ENCODE data around the gene ERCC1. TPM values are rescaled to one million over a fixed set of nuclear protein-coding genes. Genes with fewer than 3 reads are reported as not detected.

Gene ERCC1
- total and polyA plus RNA-seq, 2 of the 13 experiments (the other 11 are each of a cell fraction or from before 2014, with no cell fraction given): 40.0 to 66.4 TPM

DNA sequence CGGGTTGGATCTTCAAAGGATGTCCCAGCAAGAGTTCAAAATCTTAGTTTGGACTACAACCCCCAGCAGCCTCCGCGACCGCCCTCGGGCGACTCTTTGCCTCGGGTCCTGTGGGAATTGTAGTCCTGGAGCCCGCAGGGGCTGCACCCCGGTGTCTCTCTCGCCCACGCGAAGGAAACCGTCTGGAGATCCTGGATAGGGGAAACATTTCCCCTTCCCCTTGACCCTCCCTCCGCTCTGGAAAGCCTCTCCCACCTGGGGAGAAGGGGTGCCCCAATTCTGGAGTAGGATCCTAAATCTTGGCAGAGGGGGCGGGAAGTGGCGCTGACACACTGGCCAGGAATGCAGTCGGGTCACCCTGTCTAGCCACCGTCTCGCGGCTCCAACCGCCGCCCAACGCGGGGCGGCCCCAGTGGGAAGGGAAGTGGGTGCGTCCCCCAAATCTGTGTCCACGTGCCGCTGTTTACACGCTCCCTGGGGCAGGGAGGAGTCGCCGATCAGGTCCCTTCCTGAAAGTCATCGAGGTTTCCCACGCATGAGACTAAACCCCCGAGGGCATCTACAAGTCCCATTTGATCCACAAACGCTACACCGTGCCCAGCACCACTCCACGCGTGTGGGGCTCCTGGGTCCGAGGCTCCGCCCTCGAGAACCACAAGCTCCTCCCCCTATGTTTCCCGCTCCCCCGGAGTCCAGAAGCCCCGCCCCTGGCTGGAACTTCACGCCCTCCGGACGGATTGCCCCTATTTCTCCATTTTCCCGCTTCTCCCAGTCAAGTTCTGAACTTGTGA is 18.1 kb downstream of the ERCC1 start (continued):
- TF ChIP-seq MATR3 (CRISPR knock-in tag; IDR thresholded peaks at IDR 0.05) (no peak), CBX2 (IDR thresholded peaks at IDR 0.05; ENCODE audit: low read depth, low read length) (no peak), CBX2 (CRISPR knock-in tag; IDR thresholded peaks at IDR 0.05; ENCODE audit: low read depth) (no peak), ZNF207 (IDR thresholded peaks at IDR 0.05; ENCODE audit: borderline replicate concordance) (no peak), GATAD2A (CRISPR knock-in tag; IDR thresholded peaks at IDR 0.05) (0 out of 2 replicates have a peak, but pooled peaks have one; percentile 5)

DNA sequence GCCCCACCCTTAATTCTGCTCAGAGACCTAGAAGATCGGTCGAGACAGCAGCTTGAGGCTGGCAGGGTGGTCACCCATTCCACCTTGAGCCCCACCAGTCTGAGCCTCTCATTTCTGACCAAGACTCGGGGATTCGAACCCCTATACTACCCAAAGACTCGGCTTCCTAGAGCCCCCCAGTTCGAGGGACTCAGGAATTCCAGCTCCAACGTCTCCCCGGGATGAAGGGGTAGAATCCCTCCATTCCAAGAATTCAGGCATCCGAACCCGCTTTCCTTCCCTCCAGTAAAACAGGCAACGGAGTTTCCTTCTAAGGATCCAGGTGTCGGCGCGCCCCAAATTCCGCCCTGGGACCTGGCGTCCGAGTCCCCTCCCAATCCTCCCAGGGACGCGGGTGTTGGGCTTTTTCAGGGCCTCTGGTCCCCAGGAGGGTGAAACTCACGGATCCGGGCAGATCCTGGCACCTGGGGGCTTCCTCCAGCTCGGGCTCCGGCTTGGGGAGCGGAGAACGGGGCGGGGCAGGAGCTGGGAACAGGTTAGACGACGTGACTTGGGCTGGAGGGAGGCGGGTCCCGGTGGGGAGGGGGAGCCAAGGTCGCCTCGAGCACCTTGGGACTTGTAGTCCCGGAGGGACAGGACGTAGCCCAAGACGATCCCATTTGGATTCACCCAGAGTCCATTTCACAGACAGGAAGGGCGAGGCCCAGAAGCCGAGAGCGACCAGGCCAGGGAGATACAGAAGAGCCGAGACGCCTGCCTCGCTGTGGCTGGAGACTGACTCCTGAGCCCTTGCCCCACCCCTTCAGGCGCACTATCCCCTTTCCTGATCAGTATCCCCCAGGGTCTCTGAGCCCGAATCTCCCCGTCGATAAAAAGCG is 18.9 kb downstream of the ERCC1 start, which contains the start of gene PPP1R13L:
Gene PPP1R13L, minus strand, starts transcription at position 513 of the 878 bp plus-strand sequence. CDS start 6,751 bp downstream, outside the sequence.
- FAIRE-seq: no peak
- peaks cover 29% of the 10 kb centered on the region for H3K4me1 ChIP-seq (ENCODE audit: insufficient read depth, low read length)
- peak; percentile 70 for ATAC-seq
- H3K27me3 ChIP-seq (ENCODE audit: control insufficient read depth in 1 of 2, insufficient read depth in 2 of 2, low read length in 2 of 2): no peaks in the 10 kb centered on the region; a peak in 1 of 5 replicates
- H3K4me3 ChIP-seq (replicated peaks in 1 of 3; ENCODE audit: insufficient read depth in 1 of 3, low read depth in 2 of 3, low read length in 3 of 3): peak within 1 kb of the TSS; percentile 75 to 84 (median 84)
- peaks cover 7 to 8% of the 10 kb centered on the region in 2 experiments; a peak in 3 of 5 replicates for H3K36me3 ChIP-seq (replicated peaks in 1 of 2; ENCODE audit: control insufficient read depth in 1 of 2, insufficient read depth in 2 of 2, low read length in 2 of 2)
- H2AFZ ChIP-seq (ENCODE audit: low read length): peak within 1 kb of the TSS; percentile 65
- no peaks in the 10 kb centered on the region for H4K20me1 ChIP-seq (ENCODE audit: insufficient read depth, low read length)
- in situ Hi-C loops (cut with HindIII; ENCODE audit: extremely low pct_ligation_motif_present, low pct_unique_long_range_greater_than_20kb): no loop called here
- DNase-seq (ENCODE audit: low spot score): peak; percentile 76
- CTCF ChIA-PET (ENCODE audit: low intra/inter-chr PET ratio, low total read pairs): interaction anchor here (1.0 to 2.8 kb wide), 4 partner anchors 21 to 81 kb away, joined by 3 to 19 read pairs (median 8); no protein-coding TSS in a partner anchor
- 1% methylated on average over 22 of the region's 46 CpGs for WGBS (ENCODE audit: low lambda C conversion rate)
- BruUV-seq (replicated peaks): TSS peak; percentile 39
- H3K27ac ChIP-seq (ENCODE audit: extremely low read length, insufficient read depth, low read length): peak within 1 kb of the TSS; percentile 92
- intact Hi-C loops (cut with micrococcal nuclease; ENCODE audit: unreplicated experiment): loop anchor here (1.0 kb wide), 2 partner anchors 20 to 24 kb away; no protein-coding TSS in a partner anchor
- H3K4me2 ChIP-seq (ENCODE audit: low read depth, low read length): peak within 1 kb of the TSS; percentile 85
- H3K9ac ChIP-seq (ENCODE audit: insufficient read depth, low read depth, low read length): peak within 1 kb of the TSS; percentile 94
- POLR2A ChIA-PET: interaction anchor here (1.0 to 1.5 kb wide), 4 partner anchors 28 to 74 kb away, joined by 3 to 10 read pairs (median 3); no protein-coding TSS in a partner anchor
- peaks cover 23% of the 10 kb centered on the region for H3K79me2 ChIP-seq (ENCODE audit: insufficient read depth, low read length)
- H3K9me3 ChIP-seq (ENCODE audit: low read length): no peaks in the 10 kb centered on the region
- TF ChIP-seq MAF1 (CRISPR knock-in tag; IDR thresholded peaks at IDR 0.05; ENCODE audit: borderline replicate concordance) (no peak), ZSCAN21 (CRISPR knock-in tag; IDR thresholded peaks at IDR 0.05; ENCODE audit: borderline replicate concordance) (0 out of 2 replicates have a peak, but pooled peaks have one; percentile 14), ZFAT (CRISPR knock-in tag; conservative IDR thresholded peaks at IDR 0.05) (no peak), GRHL1 (CRISPR knock-in tag; conservative IDR thresholded peaks at IDR 0.05) (no peak), ZNF234 (CRISPR knock-in tag; conservative IDR thresholded peaks at IDR 0.05) (no peak), SP140L (CRISPR knock-in tag; IDR thresholded peaks at IDR 0.05; ENCODE audit: borderline replicate concordance) (no peak), RXRB (CRISPR knock-in tag; IDR thresholded peaks at IDR 0.05; ENCODE audit: borderline replicate concordance) (0 out of 2 replicates have a peak, but pooled peaks have one; percentile 8), TRAFD1 (CRISPR knock-in tag; IDR thresholded peaks at IDR 0.05; ENCODE audit: borderline replicate concordance) (0 out of 2 replicates have a peak, but pooled peaks have one; percentile 35), YEATS4 (CRISPR knock-in tag; IDR thresholded peaks at IDR 0.05; ENCODE audit: borderline replicate concordance) (0 out of 2 replicates have a peak, but pooled peaks have one; percentile 23), KDM4B (CRISPR knock-in tag; IDR thresholded peaks at IDR 0.05) (0 out of 2 replicates have a peak, but pooled peaks have one; percentile 13), ZKSCAN1 (IDR thresholded peaks at IDR 0.05; ENCODE audit: low read length) (no peak), ZNF781 (CRISPR knock-in tag; IDR thresholded peaks at IDR 0.05; ENCODE audit: borderline replicate concordance, not compliant biosample characterization) (no peak)
